RWPE1 (cell line): ENCODE measurements around the gene VARS1.
"Not testable (repeated sequence)": the region's sequence is repeated elsewhere in the genome, so short reads cannot be mapped to it uniquely, and the experiment has no call there.

Experiments
- CTCF ChIA-PET: fragments of 350-600 bp; sonication (Branson Sonifier 250); formaldehyde crosslinking; extraction: SDS; loops from one replicate; lab custom pipeline; 2021; lab: Yijun Ruan, JAX
- POLR2A ChIA-PET: fragments of 400-600 bp; formaldehyde crosslinking; extraction: SDS; loops from one replicate; lab custom pipeline; 2020; ENCODE audit warnings: antibody characterized with exemption; ENCODE audit not compliant: low non-redundant PET; lab: Yijun Ruan, JAX
- DNase-seq: peaks from one replicate; pipeline ENCODE4 v3.0.0; 2012; ENCODE audit warnings: low spot score
- H3K27ac ChIP-seq: fragments of 450-650 bp; 2 replicates; pipeline ENCODE4 v1.5.1; 2017
- CTCF ChIP-seq: fragments of 450-650 bp; conservative IDR thresholded peaks from 2 replicates; pipeline ENCODE4 v1.5.1; 2017; ENCODE audit warnings: low read depth, mild to moderate bottlenecking

VARS1 gene

GRCh38 chr6:31829633-31830283, 34.2 kb upstream of the VARS1 start:
- DNase-seq: no peak
- peak overlapping the region; percentile 97 for H3K27ac ChIP-seq
- CTCF ChIA-PET: interaction anchor here (0.6 to 2.0 kb wide), 9 partner anchors 10 to 100 kb away, joined by 3 to 7 read pairs (median 5); partner anchors contain the start of genes DDAH2, HSPA1A, HSPA1L and VARS1

DNA sequence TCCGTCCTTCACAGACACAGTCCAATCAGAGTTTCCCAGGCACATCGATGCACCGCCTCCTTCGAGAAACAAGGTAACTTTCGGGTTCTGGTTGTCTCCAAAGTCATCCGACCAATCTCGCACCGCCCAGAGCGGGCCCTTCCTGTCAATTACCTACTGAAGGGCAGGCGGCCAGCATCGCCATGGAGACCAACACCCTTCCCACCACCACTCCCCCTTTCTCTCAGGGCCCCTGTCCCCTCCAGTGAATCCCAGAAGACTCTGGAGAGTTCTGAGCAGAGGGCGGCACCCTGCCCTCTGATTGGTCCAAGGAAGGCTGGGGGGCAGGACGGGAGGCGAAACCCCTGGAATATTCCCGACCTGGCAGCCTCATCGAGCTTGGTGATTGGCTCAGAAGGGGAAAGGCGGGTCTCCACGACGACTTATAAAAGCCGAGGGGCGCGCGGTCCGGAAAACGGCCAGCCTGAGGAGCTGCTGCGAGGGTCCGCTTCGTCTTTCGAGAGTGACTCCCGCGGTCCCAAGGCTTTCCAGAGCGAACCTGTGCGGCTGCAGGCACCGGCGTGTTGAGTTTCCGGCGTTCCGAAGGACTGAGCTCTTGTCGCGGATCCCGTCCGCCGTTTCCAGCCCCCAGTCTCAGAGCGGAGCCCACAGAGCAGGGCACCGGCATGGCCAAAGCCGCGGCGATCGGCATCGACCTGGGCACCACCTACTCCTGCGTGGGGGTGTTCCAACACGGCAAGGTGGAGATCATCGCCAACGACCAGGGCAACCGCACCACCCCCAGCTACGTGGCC, 31.9 kb upstream of the VARS1 start, which contains the start of gene HSPA1B:
Gene HSPA1B, plus strand, starts transcription at position 453 of the 794 bp plus-strand sequence. Its CDS starts 213 bp downstream, at position 666.
- CTCF ChIA-PET: interaction anchor here (0.7 kb wide), 2 partner anchors 92 to 1588 kb away, joined by 3 to 4 read pairs; no protein-coding TSS in a partner anchor
- no peak for TF ChIP-seq CTCF

More at GRCh38 chr6:31829633-31830283, 34.2 kb upstream of the VARS1 start:
- POLR2A ChIA-PET: interaction anchor here (0.6 to 1.2 kb wide), 2 partner anchors 11 to 33 kb away, joined by 3 to 4 read pairs; partner anchors contain the start of gene NEU1
- TF ChIP-seq CTCF: no peak; the same call in 1 of the 2 replicates

DNA sequence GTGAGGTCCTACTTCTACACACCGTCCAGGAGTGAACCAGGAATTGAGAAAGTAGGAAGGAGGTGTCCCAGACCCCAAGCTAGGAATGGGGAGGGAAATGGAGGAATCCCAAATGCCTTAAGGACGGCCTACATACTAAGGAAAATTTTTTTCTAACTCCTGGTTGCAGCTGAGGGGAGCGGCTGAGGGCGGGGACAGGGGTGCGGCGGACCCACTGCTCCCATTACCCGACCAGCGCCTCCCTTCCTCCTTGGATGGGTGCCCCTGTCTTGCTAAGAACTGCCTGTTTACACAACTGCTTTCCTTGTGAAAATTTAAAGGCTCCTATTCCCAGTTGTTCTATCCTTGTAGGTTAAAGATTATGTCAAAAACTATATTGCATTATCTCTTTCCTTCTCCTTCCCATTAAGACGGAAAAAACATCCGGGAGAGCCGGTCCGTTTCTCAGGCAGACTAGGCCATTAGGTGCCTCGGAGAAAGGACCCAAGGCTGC, 31.3 kb upstream of the VARS1 start:
- peak overlapping the region; percentile 95 for H3K27ac ChIP-seq
- ChIA-PET POLR2A (interaction anchor here (0.6 to 1.6 kb wide), 4 partner anchors 8 to 21 kb away, joined by 3 to 32 read pairs (median 6); partner anchors contain the start of genes HSPA1A, HSPA1L and LSM2), CTCF (interaction anchor here (0.7 kb wide), 1 partner anchor 1587 kb away, joined by 4 read pairs; no protein-coding TSS in a partner anchor)
- peak; percentile 81 for DNase-seq
- no peak for TF ChIP-seq CTCF

More for the DNA sequence above, 31.9 kb upstream of the VARS1 start, which contains the start of gene HSPA1B:
- peak; percentile 100 for DNase-seq
- POLR2A ChIA-PET: interaction anchor here (0.6 to 1.6 kb wide), 4 partner anchors 9 to 21 kb away, joined by 3 to 32 read pairs (median 6); partner anchors contain the start of genes HSPA1A, HSPA1L and LSM2
- peak within 1 kb of the TSS; percentile 95 for H3K27ac ChIP-seq

- CTCF ChIA-PET: no interaction called here
- POLR2A ChIA-PET: no interaction called here
- TF ChIP-seq CTCF: no peak
- no peak for DNase-seq
- peak overlapping the region; percentile 95 for H3K27ac ChIP-seq
Measured at GRCh38 chr6:31825553-31825952, 30.0 kb upstream of the VARS1 start.

DNA sequence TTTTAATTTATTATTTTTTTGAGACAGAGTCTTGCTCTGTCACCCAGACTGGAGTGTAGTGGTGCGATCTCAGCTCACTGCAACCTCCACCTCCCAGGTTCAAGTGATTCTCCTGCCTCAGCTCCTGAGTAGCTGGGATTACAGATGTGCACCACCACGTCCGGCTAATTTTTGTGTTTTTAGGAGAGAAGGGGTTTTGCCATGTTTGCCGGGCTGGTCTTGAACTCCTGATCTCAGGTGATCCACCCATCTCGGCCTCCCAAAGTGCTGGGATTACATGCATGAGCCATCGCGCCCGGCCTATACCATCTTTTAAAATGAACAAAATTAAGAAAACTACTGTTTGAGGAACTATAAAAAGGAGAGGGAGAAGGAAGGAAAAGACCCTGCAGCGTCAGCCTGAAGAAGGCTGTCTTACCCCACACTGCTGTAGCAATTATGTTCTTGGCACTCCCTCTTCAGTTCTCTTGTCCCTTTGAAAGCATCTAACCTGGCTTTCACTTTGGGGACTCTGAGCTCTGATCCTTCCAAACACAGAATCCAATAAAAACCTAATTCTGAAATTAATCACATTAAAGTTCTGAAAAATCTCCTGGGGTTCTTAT, 28.1 kb upstream of the VARS1 start:
- ChIA-PET CTCF (interaction anchor here (0.6 kb wide), 1 partner anchor 15 kb away, joined by 4 read pairs; no protein-coding TSS in a partner anchor), POLR2A (interaction anchor here (1.1 kb wide), 1 partner anchor 17 kb away, joined by 3 read pairs; the partner anchor contains the start of gene LSM2)
- H3K27ac ChIP-seq: peak overlapping the region; percentile 99
- DNase-seq: not testable (repeated sequence)

GRCh38 chr6:31822036-31822821, 26.7 kb upstream of the VARS1 start:
- CTCF ChIA-PET: no interaction called here
- DNase-seq: peak; percentile 59
- peak overlapping the region; percentile 99 for H3K27ac ChIP-seq
- TF ChIP-seq CTCF: no peak
- POLR2A ChIA-PET: interaction anchor here (0.5 to 0.7 kb wide), 2 partner anchors 14 to 16 kb away, joined by 3 read pairs; no protein-coding TSS in a partner anchor
